Activated CD4-positive, alpha-beta T cell treated with anti-CD3 and anti-CD28 coated beads, Interleukin-2, amount 50 U/mL, for 1 hour (primary cell): ENCODE measurements around the gene EHD3.

Source experiments
- DNase-seq: peaks from one replicate; pipeline ENCODE4 v3.0.0-alpha.2; 2020

The EHD3 gene

DNA sequence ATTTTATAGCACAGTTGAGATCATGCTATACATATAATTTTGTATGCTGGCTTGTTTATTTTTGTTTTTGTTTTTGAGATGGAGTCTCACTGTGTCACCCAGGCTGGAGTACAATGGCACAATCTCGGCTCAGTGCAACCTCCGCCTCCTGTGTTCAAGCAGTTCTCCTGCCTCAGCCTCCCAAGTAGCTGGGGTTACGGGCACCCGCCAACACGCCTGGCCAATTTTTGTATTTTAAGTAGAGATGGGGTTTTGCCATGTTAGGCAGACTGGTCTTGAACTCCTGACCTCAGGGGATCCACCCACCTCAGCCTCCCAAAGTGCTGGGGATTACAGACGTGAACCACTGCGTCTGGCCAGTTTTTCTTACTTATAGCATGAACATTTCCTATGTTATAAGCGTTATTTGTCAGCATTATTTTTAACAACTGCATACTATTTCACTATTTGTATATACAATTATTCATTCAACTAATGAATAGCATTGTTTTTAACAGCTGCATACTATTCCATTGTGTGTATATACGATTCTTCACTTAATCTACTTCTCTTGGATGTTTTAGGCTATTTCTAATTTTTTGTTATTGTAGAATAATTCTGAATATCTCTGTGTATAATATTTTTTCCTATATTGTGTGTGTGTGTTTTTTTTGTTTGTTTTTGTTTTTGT is 3.5 kb downstream of the EHD3 start:
- DNase-seq = no peak

DNA sequence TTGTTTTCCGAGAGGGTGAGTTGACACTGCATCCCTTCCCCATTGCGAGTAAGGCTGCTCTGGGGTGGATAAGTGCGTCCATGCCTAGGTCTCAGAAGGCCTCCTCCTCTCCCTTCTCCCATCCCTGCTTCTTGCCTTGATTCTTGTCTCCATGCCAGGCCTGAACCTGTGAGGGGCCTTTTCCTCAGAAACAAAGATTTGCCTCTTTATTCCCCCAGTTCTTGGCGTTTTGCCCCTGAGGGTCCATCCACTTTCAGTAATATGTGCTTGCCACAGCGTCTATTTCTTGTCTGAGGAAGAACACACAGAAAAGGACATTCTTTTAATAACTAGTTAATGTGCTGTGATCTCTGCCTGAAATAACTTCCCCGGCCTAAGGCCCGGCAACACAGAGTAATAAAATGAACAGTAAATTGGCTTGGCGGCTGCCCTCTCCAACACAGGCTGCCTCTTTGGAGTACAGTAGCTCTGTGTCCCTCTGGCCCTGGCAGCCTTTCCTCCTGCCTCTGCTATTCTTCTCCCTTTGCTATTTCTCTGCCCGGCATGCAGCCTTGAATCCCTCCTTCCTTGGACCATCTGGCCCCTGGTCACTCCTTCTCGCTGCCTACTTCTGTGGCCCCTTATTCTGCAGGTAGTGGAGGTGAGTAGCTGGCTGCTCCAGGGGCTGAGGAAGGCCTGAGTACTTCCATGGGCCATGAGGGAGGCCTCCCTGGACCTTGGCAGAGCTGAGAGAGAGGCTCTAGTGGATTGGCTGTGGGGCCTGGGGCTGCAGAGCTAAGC is 4.4 kb downstream of the EHD3 start:
- DNase-seq = no peak

DNA sequence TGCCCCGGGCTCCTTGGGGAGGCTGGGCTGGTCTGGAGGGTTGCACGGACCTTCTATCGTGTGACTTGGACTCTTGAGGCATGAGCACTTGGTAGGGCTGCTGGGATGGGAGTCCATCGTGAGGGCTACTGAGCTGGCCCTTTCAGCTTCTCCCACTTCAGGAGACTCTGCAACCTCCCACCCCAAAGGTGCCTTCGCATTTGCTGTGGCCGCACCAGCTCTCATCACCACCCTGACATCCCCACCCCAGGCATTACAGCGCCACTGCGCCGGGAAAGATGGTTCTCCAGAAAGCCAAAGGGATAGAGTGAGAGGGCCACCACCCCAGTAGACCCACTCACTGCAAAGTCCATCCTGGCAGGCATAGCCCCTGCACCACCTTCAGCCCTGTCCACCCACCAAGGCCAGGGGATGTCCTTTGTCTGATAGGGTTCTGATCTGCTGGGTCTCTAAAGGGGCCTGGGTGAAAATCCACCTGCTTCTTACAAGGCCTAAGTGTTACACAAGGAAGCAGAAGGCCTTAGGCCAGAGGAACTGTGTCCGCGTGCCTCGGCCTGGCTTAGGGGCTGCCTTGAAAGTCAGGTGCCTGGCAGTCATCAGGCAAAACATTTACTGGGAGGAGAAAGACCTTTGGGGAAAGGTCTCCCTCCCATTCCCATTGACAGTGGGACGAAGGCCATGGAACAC is 5.1 kb downstream of the EHD3 start:
- DNase-seq = no peak

DNA sequence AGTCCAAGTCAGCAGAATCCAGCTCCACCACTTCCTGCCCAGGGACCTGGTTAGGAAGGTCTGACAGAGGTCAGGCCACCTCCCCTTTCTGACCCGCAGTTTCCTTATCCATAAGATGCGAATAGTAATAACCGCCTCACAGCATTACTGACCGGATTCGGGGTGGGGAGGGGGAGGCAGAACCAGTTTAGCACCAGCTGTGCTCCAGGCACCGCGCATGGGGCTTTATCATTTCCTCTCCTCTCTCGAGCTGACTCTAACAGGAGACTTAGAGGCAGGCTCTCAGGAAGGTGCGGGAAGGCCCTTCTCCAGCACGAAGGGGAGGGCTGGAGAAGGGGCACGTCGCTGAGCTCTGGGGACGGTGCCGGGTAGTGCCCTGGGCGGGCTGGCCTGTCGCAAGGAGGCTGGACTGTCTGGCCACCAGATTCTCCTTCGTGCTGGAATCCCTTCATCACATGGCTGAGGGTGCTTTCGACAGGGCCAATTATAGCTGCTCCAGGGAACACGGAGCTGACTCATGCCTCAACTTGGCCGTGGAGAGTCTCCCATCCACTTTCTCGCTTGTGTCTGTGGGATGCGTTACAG is 5.7 kb downstream of the EHD3 start:
- no peak for DNase-seq

DNA sequence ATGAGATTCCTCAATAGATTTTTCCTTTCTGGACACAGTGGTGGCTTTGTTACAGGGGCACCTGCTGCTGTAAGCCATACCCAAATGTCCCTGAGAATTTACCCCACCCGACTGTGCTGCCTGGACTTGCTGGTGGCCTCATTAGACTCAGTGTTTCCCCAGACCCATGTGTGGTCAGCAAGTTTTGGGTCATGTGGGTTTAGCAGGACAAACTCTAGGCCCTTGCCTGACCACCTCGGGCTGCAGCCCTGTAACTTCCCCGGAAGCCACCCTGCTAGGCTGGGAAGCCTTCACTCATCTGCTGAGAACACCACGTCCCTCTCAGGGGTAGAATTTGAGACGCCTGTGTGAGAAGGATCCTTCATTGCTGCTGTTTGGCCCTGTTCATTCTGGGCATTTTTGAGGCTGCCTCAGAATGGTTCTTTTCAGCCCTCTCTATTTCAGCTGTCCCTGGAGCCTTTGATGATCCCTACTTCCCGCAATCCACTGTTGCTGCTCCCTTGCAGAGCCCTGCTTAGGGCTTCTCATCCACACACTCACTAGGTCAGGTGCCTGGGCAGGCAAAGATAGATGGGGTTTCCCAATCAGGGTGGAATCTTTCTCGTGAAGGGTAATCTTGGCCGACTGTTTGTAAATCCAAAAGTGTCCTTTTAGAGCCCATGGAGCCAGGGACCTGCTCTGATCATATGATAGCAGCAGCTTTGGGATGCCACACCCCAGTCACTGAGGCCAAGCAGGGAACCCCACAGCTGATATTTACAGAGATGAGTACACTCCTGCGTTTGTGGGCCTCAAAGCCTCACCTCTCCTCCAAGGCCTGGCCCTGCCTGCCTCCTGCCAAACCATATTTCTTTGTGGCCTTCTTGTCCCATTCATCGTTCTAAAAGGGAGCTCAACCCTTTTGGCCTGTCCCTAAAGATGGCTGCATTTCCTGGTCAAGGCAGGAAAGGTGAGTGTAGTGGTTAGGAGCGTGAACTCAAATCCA is 6.7 kb downstream of the EHD3 start:
- no peak for DNase-seq

DNA sequence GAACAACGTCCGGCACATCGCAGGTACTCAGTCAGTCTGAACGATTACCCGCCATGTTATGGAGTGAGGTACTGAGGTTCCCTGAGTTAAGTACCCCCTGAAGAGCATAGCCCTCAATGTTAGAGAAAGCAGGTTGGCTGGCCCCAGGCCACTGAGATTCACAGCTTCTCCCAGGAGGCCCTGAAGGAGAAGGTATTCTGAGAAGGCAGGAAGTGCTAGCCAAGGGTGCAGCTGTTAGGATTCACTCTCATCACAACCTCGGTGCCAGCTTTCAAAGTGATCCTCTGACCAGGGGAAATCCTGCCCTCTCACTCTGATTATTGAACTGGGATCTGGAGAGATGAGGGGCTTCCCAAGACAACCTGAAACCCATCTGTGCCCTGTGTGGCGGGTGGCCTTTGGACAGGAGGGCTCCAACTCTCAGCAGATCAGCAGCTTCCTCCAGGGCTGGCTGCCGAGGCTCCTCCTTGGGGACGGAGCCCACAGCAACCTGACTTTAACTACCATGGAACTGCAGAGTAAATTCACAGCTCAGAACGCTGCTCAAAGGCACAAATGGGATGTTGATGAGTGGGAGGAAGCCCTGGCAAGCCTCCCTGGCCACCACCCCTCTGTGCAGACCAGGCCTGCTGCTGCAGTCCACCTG is 7.8 kb downstream of the EHD3 start:
- DNase-seq = no peak

DNA sequence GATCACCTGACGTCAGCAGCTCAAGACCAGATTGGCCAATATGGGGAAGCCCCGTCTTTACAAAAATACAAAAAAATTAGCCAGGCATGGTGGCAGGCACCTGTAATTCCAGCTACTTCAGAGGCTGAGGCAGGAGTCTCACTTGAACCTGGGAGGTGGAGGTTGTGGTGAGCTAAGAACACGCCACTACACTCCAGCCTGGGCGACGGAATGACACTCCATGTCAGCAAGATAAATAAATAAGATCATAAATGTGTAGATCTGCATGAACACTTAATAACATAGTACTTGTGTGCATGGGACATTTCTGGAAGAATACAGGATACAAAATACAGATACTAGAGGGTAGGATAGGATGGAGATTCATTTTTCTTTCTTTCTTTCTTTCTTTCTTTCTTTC is 9.1 kb downstream of the EHD3 start:
- no peak for DNase-seq

DNA sequence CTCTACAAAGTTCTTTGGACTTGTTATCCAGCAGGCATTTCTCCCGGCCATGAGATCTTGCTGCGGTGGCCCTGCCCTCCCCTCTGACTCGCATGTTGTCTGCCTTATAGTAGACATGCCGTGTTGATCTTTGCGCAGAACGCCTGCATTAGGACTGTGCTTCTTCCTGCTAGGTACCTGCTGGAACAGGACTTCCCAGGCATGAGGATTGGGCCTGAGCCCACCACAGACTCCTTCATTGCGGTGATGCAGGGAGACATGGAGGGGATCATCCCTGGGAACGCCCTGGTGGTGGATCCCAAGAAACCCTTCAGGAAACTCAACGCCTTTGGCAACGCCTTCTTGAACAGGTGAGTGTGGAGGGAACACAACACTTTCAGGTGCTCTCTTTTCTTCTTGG is 10.1 kb downstream of the EHD3 start:
- DNase-seq = no peak

DNA sequence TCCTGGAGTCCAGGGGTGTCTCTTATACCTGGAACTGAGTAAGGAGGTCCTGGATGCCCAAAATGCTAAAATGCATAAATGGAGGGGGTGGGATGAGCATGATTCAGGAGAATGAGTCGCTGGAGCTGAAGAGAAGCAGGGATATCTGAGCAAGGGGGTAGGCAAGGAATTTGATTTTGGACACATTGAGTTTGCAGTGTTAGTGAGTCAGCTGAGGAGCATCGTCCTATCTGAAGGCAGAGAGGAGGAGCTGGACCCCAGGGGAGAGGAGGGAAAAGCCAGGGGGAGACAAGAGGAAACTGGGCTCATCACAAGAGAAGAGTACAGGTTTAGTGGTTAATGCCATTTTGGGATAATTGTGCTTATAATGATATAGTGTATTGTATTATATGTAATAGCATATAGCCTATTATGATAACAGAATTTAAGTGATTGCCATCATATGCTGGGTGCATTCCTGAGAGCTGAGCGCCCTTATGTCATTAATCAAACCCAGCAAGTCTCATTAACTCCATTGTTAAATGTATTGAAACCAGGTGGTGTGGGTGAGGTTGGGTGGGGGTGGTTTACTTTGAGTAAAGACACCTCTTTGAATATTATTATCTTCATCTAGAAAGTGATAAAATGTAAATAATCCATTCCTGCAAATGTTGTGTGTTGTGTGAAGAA is 12.4 kb downstream of the EHD3 start:
- DNase-seq = no peak

DNA sequence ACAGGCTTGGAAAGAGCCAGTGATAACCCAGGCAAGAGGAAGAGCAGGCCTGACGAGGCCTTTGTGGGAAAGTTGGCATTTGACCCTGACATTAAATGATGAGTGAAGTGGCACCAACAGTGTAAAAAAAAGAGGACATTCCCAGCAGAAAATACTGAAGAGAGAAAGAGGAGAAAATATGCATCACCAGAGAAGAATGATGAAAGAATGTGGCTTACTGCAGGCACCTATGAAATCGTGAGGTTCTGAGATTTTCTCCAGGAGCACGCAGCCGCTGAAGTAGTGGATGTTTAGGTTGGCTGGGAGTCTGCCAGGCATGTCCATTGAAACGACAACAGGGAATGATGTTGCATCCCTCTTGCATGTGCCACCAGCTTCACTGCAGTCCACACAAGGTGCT is 13.8 kb downstream of the EHD3 start:
- DNase-seq = no peak

DNA sequence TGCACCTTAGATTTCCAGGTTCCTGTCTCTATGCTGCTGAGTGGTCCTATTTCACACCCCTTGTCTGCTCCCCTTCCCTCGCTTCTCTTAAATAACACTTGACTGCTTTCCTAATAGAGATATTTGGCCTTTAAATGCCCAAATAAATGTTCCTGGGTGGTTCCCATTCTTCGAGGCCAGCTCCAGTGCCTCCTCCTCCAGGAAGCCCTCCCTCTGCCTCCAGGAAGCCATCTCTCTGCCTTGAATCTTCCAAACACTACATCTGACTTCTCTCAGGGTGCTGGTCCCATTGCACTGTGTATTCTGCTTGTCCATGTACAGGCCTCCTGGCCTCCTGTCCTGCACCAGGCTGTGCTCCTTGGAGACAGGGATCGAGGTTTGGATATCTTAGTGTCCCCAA is 14.2 kb downstream of the EHD3 start:
- DNase-seq = no peak

DNA sequence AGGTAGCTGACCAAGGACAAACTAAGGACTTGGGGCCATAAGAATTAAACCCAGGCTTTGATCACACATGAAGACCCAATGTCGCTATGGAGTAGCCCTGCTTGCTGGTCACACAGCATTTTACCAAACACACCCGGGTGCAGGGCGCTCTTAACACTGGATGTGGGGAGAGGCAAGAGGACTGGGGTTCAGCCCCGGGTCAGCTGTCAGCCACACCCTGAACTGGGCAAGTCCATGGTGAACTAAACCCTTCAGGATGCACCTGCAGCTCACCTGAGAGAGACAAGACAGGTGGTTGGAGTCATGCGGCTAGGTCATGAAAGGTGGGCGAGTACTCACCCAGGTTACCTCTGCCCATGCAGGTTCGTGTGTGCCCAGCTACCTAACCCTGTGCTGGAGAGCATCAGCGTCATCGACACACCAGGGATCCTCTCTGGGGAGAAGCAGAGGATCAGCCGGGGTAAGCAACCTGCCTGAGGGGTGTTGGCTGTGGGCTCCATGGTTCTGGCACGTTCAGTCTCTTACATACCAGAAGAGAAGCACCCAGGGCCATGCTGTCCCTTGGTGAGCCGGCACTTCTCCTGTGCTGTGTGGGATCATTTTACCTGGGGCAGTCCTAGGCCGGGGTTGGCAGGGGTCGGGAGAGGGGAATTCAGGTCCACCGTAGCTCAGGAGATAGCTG is 15.2 kb downstream of the EHD3 start:
- no peak for DNase-seq

DNA sequence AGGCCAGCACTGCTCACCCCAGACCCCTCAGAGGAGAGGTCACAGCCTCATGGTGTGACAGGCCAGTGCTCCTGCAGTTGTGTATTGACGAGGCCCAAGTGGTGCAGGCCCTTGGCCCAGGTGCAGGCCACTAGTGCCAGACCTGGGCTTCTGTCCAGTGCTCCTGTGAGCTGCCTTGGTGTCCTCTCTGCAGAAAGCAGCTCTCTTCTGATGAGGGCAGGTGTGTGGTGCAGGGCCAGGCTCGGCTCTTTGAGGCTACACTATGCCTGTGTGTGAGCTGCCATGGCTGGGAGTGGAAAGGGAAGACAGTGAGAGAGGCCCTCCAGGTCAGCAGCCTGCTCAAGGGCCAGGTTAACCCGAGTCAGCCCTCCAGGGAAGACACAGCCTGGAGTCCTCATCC is 17.1 kb downstream of the EHD3 start:
- no peak for DNase-seq

DNA sequence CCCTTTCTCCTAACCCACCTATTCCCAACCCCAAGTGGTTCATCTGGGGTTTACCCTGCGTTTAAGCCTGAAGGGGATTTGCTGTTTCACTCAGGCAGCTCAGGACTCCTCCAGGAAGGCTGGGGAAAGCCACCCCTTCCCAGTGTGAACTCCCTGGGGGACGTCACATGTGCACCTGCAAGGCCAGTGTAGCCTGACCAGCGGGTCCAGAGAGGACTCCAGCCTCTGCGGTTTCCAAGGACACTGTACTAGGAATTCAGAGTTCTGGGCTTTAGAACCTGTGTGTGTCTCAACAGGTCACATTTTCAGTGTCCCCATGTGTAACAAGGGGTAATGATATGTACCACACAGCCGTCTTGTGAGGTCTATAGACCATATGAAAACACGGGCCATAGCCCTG is 17.9 kb downstream of the EHD3 start:
- DNase-seq = no peak

DNA sequence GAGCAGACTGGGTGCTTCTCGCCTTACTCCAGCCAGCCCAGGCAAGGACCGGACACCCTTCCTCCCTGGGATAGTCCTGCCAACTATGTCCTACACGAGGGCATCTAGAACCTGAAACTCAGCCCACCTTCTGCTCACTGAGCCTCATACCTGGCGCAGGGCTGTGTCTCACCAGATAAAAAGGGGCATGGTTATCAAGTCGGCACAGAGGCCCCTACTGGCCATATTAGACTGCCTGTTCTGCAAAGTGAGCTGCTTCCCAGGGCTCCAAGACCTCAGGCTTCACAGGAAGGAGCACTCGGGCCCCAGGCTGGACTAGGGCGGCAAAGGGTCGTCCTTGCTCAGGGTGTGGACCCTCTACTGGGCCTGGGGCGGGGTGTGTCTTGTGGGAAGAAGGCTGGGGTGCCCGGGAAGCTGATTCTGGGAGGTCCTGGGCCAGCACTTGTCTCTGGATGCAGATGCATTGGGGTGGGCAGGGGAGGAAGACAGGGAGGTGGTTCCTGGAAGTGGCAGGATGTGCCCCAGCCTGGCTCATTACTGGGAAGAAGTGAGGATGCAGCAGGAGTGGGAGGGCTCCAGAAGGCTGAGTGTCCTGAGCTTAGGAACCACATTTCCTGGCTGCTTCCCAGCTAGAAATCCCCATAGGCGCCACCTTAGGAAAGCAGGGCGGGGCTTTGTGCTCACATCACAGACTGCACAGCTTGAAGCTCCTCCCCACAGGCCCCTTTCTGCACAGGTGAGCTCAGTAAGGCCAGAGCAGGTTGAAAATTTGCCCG is 19.6 kb downstream of the EHD3 start:
- no peak for DNase-seq

DNA sequence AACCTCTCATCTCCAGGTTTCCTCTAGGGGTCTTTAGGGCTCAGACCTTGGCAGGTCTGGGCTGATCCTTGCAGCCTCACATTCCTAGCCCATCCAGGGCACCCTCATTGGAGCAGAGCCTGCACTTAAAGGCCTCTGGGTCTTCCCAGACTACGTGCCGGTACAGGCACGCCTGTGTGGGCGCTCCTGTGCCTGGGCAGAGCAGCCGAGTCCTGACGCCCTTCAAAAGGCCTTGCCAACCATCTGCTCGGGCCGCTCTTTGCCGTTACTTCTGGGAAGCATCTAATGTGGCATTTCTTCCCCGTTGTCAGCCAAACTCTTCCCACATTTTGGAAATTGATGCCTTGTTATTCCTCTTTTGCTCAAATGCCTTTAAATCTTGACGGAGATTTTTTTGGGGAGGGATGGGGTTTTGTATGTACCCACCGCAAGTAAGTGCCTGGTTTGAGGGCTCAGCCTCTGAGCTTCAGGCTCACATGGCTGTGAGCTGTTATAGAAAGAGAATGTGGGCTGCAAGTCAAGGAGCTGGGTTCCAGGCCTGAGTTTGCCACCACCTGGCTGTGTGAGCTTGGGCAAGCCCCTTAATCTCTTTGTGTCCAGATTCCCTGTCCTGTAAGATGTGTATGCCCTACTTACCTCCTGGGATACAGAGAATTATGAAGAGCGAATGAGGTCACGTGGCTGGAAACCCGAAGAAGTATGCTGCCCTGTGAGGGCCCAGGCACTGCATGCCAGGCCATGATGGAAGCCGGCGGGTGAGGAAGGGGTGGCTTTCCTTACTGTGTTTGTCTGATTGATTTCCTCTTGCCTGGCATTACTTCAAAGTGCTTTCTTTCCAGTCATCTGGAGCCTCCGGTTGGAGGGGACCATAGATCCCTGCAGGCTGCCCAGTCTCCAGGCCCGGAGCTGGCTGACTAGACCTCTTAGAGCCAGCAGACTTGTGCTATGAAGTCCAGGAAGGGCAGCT is 20.6 kb downstream of the EHD3 start:
- no peak for DNase-seq

DNA sequence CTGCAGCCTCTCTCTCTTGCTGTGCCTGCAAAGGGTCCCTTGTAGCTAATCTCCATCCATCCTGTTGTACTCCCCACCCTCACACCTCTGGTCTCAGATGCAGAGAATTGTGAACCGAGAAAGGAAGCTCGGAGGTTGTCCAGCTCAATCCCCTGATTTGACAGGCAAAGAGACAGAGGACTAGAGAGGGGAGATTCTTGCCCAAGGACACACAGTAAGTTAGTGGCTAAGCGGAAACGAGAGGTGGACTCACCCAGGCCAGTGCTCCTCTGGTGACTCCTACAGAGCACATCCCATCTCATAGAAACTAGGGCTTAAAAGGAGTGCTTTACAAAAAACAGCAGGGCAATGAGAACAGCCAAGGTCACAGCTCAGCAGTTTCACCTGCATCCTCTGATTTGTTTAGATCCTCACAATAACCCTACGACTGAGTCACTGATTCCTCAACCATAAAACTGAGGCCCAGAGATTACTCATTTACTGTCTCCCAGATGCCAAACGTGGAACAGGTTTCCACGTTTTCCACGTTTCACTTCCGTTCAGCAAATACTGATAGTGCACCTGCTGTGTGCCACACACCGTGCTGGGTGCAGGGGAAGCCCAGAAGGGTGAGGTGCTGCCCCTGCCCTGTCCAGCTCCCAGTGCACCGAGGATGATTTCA is 22.1 kb downstream of the EHD3 start:
- no peak for DNase-seq
